Spleen (tissue), 7 donors: Measurements from ENCODE around the gene LCORL.

Experiments
- CTCF ChIP-seq, 11 experiments: fragments of 200-600 bp in 7 of 11; fragments of 450-650 bp in 4 of 11; sonication (generic) in 4 of 11; IDR thresholded peaks in 8 of 11; conservative IDR thresholded peaks in 3 of 11; 1 replicate in 7 of 11; 2 replicates in 4 of 11; pipeline versions ENCODE4 v1.4.0 to v1.8.0; 2016 to 2021; ENCODE audit warnings: antibody characterized with exemption in 11 of 11, inconsistent platforms in 4 of 11, mild to moderate bottlenecking in 1 of 11
- POLR2A ChIP-seq, 3 donors: fragments of 450-650 bp; IDR thresholded peaks; one replicate each; pipeline ENCODE4 v1.5.1; 2017; ENCODE audit warnings: antibody characterized with exemption in 3 of 3, mild to moderate bottlenecking in 1 of 3
- POLR2AphosphoS5 ChIP-seq, 3 donors: sonication (generic); formaldehyde crosslinking; IDR thresholded peaks; one replicate each; pipeline ENCODE4 v1.5.1; 2017; ENCODE audit warnings: antibody characterized with exemption in 3 of 3
- donor health status: DM: no; HTN: no; CAD: no; lungs with moderate emphysema.
- donor health status: DM: no; HTN: no; CAD: no.
- donor health status: DM: no; HTN: no; CAD: no.

- no peak for TF ChIP-seq POLR2A (IDR thresholded peaks at IDR 0.05)
- no peak for TF ChIP-seq CTCF (IDR thresholded peaks at IDR 0.05 in 8 of 11, conservative IDR thresholded peaks at IDR 0.05 in 3 of 11)
- no peak for TF ChIP-seq POLR2AphosphoS5 (IDR thresholded peaks at IDR 0.05)
Measured at GRCh38 chr4:18012134-18012806, 9.3 kb downstream of the LCORL start.
